HG03571 (cell line): ENCODE results near the gene EIF3J.
"Not testable (repeated sequence)": the region's sequence is repeated elsewhere in the genome, so short reads cannot be mapped to it uniquely, and the experiment has no call there.

Experiments
- ATAC-seq: cut with Tn5 transposase; IDR thresholded peaks from one replicate; pipeline ENCODE4 v1.9.1; 2021; ENCODE audit not compliant: unreplicated experiment

Gene EIF3J

GRCh38 chr15:44541282-44541958, 4.5 kb downstream of the EIF3J start:
- no peak for ATAC-seq

- ATAC-seq, result no peak
Observed at GRCh38 chr15:44542596-44542995, 5.6 kb downstream of the EIF3J start.

GRCh38 chr15:44544745-44545144, 7.8 kb downstream of the EIF3J start:
- ATAC-seq, result not testable (repeated sequence)

- no peak for ATAC-seq
Observed at GRCh38 chr15:44545913-44546802, 9.2 kb downstream of the EIF3J start.

- not testable (repeated sequence) for ATAC-seq
Observed at GRCh38 chr15:44549152-44549551, 12.2 kb downstream of the EIF3J start.

GRCh38 chr15:44550256-44550655, 13.3 kb downstream of the EIF3J start:
- ATAC-seq, result no peak

- no peak for ATAC-seq
Observed at GRCh38 chr15:44550734-44551133, 13.8 kb downstream of the EIF3J start.

- no peak for ATAC-seq
Observed at GRCh38 chr15:44554934-44555723, 18.2 kb downstream of the EIF3J start.

GRCh38 chr15:44560926-44561325, 24.0 kb downstream of the EIF3J start:
- not testable (repeated sequence) for ATAC-seq

- no peak for ATAC-seq
Observed at GRCh38 chr15:44565387-44566154, 28.6 kb downstream of the EIF3J start.

- no peak for ATAC-seq
Observed at GRCh38 chr15:44566155-44566540, 29.2 kb downstream of the EIF3J start.

- no peak for ATAC-seq
Observed at GRCh38 chr15:44568338-44568737, 31.4 kb downstream of the EIF3J start.

- no peak for ATAC-seq
Observed at GRCh38 chr15:44569316-44569715, 32.4 kb downstream of the EIF3J start.

GRCh38 chr15:44570361-44570760, 33.4 kb downstream of the EIF3J start:
- ATAC-seq, result no peak

GRCh38 chr15:44573386-44573785, 36.4 kb downstream of the EIF3J start:
- no peak for ATAC-seq

GRCh38 chr15:44574734-44575133, 37.8 kb downstream of the EIF3J start:
- no peak for ATAC-seq

- no peak for ATAC-seq
Observed at GRCh38 chr15:44580105-44580504, 43.2 kb downstream of the EIF3J start.

GRCh38 chr15:44584162-44584749, 47.3 kb downstream of the EIF3J start:
- no peak for ATAC-seq

GRCh38 chr15:44585633-44586032, 48.7 kb downstream of the EIF3J start:
- ATAC-seq, result no peak

- no peak for ATAC-seq
Observed at GRCh38 chr15:44588541-44588940, 51.6 kb downstream of the EIF3J start.
